SK-N-SH (cell line): ENCODE results near the gene FBXO4. TPM values are rescaled to one million over a fixed set of nuclear protein-coding genes. Genes with fewer than 3 reads are reported as not detected.

Experiments used
- CTCF ChIA-PET: fragments of 300-600, 350-600 bp; formaldehyde crosslinking; extraction: SDS; loops from one replicate; lab custom pipeline; 2021; lab: Yijun Ruan, JAX
- POLR2A ChIA-PET: fragments of 350-600 bp; sonication (Branson Sonifier 250); formaldehyde crosslinking; extraction: SDS; loops from one replicate; lab custom pipeline; 2020; ENCODE audit warnings: antibody characterized with exemption, inconsistent platforms; lab: Yijun Ruan, JAX
- DNase-seq: peaks from one replicate; pipeline ENCODE4 v3.0.0; 2012
- H2AFZ ChIP-seq: fragments of 200-600 bp; sonication (generic); 2 replicates; pipeline ENCODE4 v1.8.1; 2016; ENCODE audit warnings: antibody characterized with exemption, mild to moderate bottlenecking, low read depth
- H3F3A ChIP-seq: fragments of 200-600 bp; sonication (generic); replicated peaks from 2 replicates; pipeline ENCODE3; 2016; ENCODE audit warnings: antibody characterized with exemption, mild to moderate bottlenecking; ENCODE audit not compliant: insufficient read depth
- H3K27ac ChIP-seq, 2 experiments: fragments of 200-500 bp in 1 of 2; fragments of 200-600 bp in 1 of 2; sonication (Bioruptor generic) in 1 of 2; sonication (generic), shearing (Covaris generic) in 1 of 2; 2 replicates each; pipeline versions ENCODE4 v1.5.1 to v1.6.1; 2014 to 2016; ENCODE audit warnings: low read depth in 2 of 2, inconsistent platforms in 1 of 2, low read length in 1 of 2, mild to moderate bottlenecking in 1 of 2, mixed read lengths in 1 of 2
- H3K27me3 ChIP-seq: fragments of 200-600 bp; sonication (generic), shearing (Covaris generic); 2 replicates; pipeline ENCODE4 v1.6.1; 2016; ENCODE audit warnings: mixed run types; ENCODE audit not compliant: insufficient read depth
- H3K36me3 ChIP-seq, 2 experiments: fragments of 200-500 bp in 1 of 2; fragments of 200-600 bp in 1 of 2; sonication (Bioruptor generic) in 1 of 2; sonication (generic) in 1 of 2; replicated peaks in 1 of 2; 2 replicates each; pipeline versions ENCODE3 to v1.5.1; 2014 to 2016; ENCODE audit warnings: low read length in 1 of 2, mild to moderate bottlenecking in 1 of 2; ENCODE audit not compliant: insufficient read depth in 2 of 2, control insufficient read depth in 1 of 2
- H3K4me1 ChIP-seq, 2 experiments: fragments of 200-500 bp in 1 of 2; fragments of 200-600 bp in 1 of 2; sonication (Bioruptor generic) in 1 of 2; sonication (generic), shearing (Covaris generic) in 1 of 2; 2 replicates each; pipeline versions ENCODE4 v1.5.1 to v1.6.1; 2014 to 2016; ENCODE audit warnings: low read depth in 1 of 2, low read length in 1 of 2, mixed run types in 1 of 2; ENCODE audit not compliant: insufficient read depth in 2 of 2, control insufficient read depth in 1 of 2
- H3K4me2 ChIP-seq: fragments of 200-600 bp; sonication (generic), shearing (Covaris generic); 2 replicates; pipeline ENCODE4 v1.6.1; 2017; ENCODE audit warnings: mixed run types
- H3K4me3 ChIP-seq, 2 experiments: fragments of 200-500 bp in 1 of 2; fragments of 200-600 bp in 1 of 2; sonication (Bioruptor generic) in 1 of 2; sonication (generic), shearing (Covaris generic) in 1 of 2; 2 replicates each; pipeline versions ENCODE4 v1.5.1 to v1.8.1; 2014 to 2016; ENCODE audit warnings: low read depth in 2 of 2, inconsistent platforms in 1 of 2, low read length in 1 of 2, mild to moderate bottlenecking in 1 of 2, mixed read lengths in 1 of 2, moderate library complexity in 1 of 2
- H3K79me2 ChIP-seq: fragments of 200-600 bp; sonication (generic); 2 replicates; pipeline ENCODE4 v1.8.1; 2017; ENCODE audit warnings: mild to moderate bottlenecking; ENCODE audit not compliant: insufficient read depth
- H3K9ac ChIP-seq: fragments of 200-600 bp; sonication (generic); 2 replicates; pipeline ENCODE4 v1.6.1; 2017; ENCODE audit warnings: mixed run types
- H3K9me2 ChIP-seq: fragments of 200-600 bp; sonication (generic); 2 replicates; pipeline ENCODE4 v1.6.1; 2017; ENCODE audit warnings: mixed run types
- H3K9me3 ChIP-seq: fragments of 200-600 bp; sonication (generic); 2 replicates; pipeline ENCODE4 v1.6.1; 2017; ENCODE audit warnings: mixed run types, mild to moderate bottlenecking, moderate library complexity
- H4K20me1 ChIP-seq: fragments of 200-600 bp; sonication (generic); 2 replicates; pipeline ENCODE4 v1.6.1; 2017; ENCODE audit warnings: mild to moderate bottlenecking, mixed run types; ENCODE audit not compliant: insufficient read depth
- CHD2 ChIP-seq: fragments of 150-350 bp; IDR thresholded peaks from 2 replicates; pipeline ENCODE4 v1.6.1; 2018; ENCODE audit warnings: low read length; ENCODE audit not compliant: partially characterized antibody
- EP300 ChIP-seq, 2 experiments: IDR thresholded peaks; 2 replicates each; pipeline versions ENCODE4 v1.4.0 to v1.6.1; 2012; ENCODE audit warnings: borderline replicate concordance in 1 of 2, low read depth in 1 of 2, low read length in 1 of 2
- EZH2phosphoT487 ChIP-seq: fragments of 200-600 bp; sonication (generic); IDR thresholded peaks from 2 replicates; pipeline ENCODE4 v1.6.1; 2017; ENCODE audit warnings: low read depth, mixed run types, mild to moderate bottlenecking, antibody characterized with exemption, moderate library complexity, borderline replicate concordance
- GABPA ChIP-seq: IDR thresholded peaks from 2 replicates; pipeline ENCODE4 v1.4.0; 2012; ENCODE audit warnings: low read depth, mild to moderate bottlenecking
- MXI1 ChIP-seq: IDR thresholded peaks from 2 replicates; pipeline ENCODE4 v1.6.1; 2012; ENCODE audit warnings: mild to moderate bottlenecking, low read depth, low read length, improper control_type of control experiment
- NFIC ChIP-seq: IDR thresholded peaks from 2 replicates; pipeline ENCODE4 v1.4.0; 2012; ENCODE audit warnings: borderline replicate concordance
- NRF1 ChIP-seq: IDR thresholded peaks from 2 replicates; pipeline ENCODE4 v1.6.1; 2012; ENCODE audit warnings: low read depth, mild to moderate bottlenecking, low read length
- POLR2AphosphoS5 ChIP-seq: IDR thresholded peaks from 2 replicates; pipeline ENCODE4 v1.6.1; 2012; ENCODE audit warnings: low read depth, low read length
- RAD21 ChIP-seq: IDR thresholded peaks from 2 replicates; pipeline ENCODE4 v1.6.1; 2012; ENCODE audit warnings: mild to moderate bottlenecking, low read length
- RCOR1 ChIP-seq: fragments of 150-350 bp; IDR thresholded peaks from 2 replicates; pipeline ENCODE4 v1.6.1; 2017; ENCODE audit warnings: antibody characterized with exemption, low read length
- SIN3A ChIP-seq: IDR thresholded peaks from 2 replicates; pipeline ENCODE4 v1.6.1; 2012; ENCODE audit warnings: low read depth, mild to moderate bottlenecking, low read length, moderate library complexity, borderline replicate concordance
- SMC3 ChIP-seq: IDR thresholded peaks from 2 replicates; pipeline ENCODE4 v1.6.1; 2012; ENCODE audit warnings: low read depth, low read length, improper control_type of control experiment
- TEAD4 ChIP-seq: IDR thresholded peaks from 2 replicates; pipeline ENCODE4 v1.4.0; 2012; ENCODE audit warnings: mild to moderate bottlenecking, borderline replicate concordance; ENCODE audit not compliant: insufficient read depth
- YY1 ChIP-seq: IDR thresholded peaks from 2 replicates; pipeline ENCODE4 v1.4.0; 2012; ENCODE audit warnings: low read depth, mild to moderate bottlenecking
- WGBS: methylation state at CpG from one replicate; pipeline ENCODE4 v1.1.6; 2017; ENCODE audit warnings: low lambda C conversion rate; 5-methylcytosine and 5-hydroxymethylcytosine counted together
- polyA plus RNA-seq, 3 experiments: library from polyadenylated mRNA; depleted of rRNA; stranded (reverse); fragments of >200 nt; gene quantifications; 2 replicates each; pipeline ENCODE4 v1.2.3, GENCODE V29; 2012
- TF ChIP-seq, protein P1 (sequence below): fragments of 150-350 bp; IDR thresholded peaks from 2 replicates; pipeline ENCODE4 v1.6.1; 2016; ENCODE audit warnings: mild to moderate bottlenecking, low read depth, low read length
- TF ChIP-seq, protein P2 (sequence below): IDR thresholded peaks from 2 replicates; pipeline ENCODE4 v1.4.0; 2012; ENCODE audit warnings: low read depth, borderline replicate concordance
- TF ChIP-seq, protein P3 (sequence below): IDR thresholded peaks from 2 replicates; pipeline ENCODE4 v1.4.0; 2012; ENCODE audit warnings: low read depth
- TF ChIP-seq, protein P4 (sequence below): fragments of 200-600 bp; sonication (generic); IDR thresholded peaks from 2 replicates; pipeline ENCODE4 v1.6.1; 2017; ENCODE audit warnings: antibody characterized with exemption, mild to moderate bottlenecking, moderate library complexity
- TF ChIP-seq, protein P5 (sequence below): IDR thresholded peaks from 2 replicates; pipeline ENCODE4 v1.4.0; 2012; ENCODE audit warnings: low read depth, borderline replicate concordance

The FBXO4 gene
- polyA plus RNA-seq, 1 of the 3 experiments (the other 2 are of a cell fraction): 2.9 TPM

DNA sequence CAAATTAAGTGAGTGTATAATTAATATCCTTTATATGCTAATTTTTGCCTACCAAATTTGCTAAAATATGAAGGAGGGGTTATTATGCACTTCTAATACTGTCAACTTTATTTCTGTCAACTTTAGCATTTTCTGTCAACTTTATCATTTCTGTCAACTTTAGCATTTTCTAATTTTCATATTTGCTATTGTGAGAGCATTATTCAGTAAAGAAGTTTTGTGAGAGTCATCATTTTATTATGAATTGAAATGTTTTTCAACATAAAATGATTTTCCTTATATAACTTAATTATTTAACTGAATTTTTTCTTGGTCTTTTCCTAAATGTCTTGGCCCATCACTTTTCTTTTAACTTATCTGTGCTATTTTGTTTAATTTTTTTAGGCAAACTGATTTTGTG is 58.2 kb downstream of the FBXO4 start:
- no peak overlapping the region for H3K4me3 ChIP-seq
- no peaks in the 10 kb centered on the region for H3K36me3 ChIP-seq
- no peaks in the 10 kb centered on the region for H3K9me2 ChIP-seq
- no peak for DNase-seq
- H3K9ac ChIP-seq: no peak overlapping the region
- H3K4me1 ChIP-seq: no peaks in the 10 kb centered on the region
- no peaks in the 10 kb centered on the region for H3F3A ChIP-seq
- no peak overlapping the region for H3K27ac ChIP-seq
- H3K4me2 ChIP-seq: no peak overlapping the region
- ChIA-PET CTCF (no interaction called here), POLR2A (no interaction called here)
- no peaks in the 10 kb centered on the region for H4K20me1 ChIP-seq
- H3K27me3 ChIP-seq: no peaks in the 10 kb centered on the region
- no peak for TF ChIP-seq NFIC
- TF ChIP-seq CHD2: no peak
- H3K79me2 ChIP-seq: no peaks in the 10 kb centered on the region
- H2AFZ ChIP-seq: no peak overlapping the region
- no peaks in the 10 kb centered on the region for H3K9me3 ChIP-seq

DNA sequence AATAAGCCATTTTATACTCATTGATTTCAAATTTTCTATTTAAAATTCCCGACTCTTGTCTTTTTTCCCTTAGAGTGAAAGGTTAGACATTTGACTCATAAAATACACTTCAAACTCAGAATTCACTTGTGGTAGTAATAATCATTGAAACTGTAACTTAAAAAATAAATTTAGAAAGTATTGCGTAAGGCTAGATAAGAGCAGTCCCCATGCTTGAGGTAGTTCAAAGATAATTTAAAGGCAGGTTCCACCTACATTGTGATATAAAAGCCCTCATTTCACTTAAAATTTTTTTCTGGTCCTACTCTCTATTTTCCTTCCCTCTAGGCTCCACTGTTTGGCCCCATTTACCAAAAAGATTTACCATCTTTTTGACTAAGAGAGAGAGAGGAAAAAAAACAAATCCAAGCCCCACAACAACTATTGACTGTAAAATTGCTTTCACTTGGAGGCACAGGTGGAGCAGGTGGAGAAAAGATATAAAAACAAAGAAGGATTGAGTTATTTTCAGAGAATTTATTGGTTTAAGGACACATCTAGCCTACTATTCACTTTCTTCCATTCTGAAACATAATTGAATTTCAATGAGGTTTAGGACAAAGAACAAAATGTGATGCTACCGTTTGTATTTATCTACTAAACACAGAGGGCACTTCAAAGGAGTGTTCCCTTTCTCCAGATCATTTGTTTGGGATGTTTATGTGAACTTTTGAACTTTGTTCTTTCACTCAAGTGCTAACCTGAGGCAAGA is 61.0 kb downstream of the FBXO4 start:
- Histone ChIP-seq H3K36me3 (no peaks in the 10 kb centered on the region), H3K9me2 (no peaks in the 10 kb centered on the region), H3K27ac (no peak overlapping the region), H3K4me1 (no peaks in the 10 kb centered on the region), H3K4me3 (no peak overlapping the region), H2AFZ (no peak overlapping the region), H3K79me2 (no peaks in the 10 kb centered on the region), H3K4me2 (no peak overlapping the region), H3F3A (no peaks in the 10 kb centered on the region), H3K9me3 (no peaks in the 10 kb centered on the region), H3K9ac (no peak overlapping the region), H3K27me3 (no peaks in the 10 kb centered on the region), H4K20me1 (no peaks in the 10 kb centered on the region)
- DNase-seq: no peak
- ChIA-PET CTCF (interaction anchor here (0.8 kb wide), 1 partner anchor 71 kb away, joined by 3 read pairs; no protein-coding TSS in a partner anchor), POLR2A (no interaction called here)
- TF ChIP-seq TEAD4 (no peak), POLR2AphosphoS5 (no peak), EP300 (IDR thresholded peaks at IDR 0.05; ENCODE audit: borderline replicate concordance in 1 of 2, low read depth in 1 of 2, low read length in 1 of 2) (no peak), RCOR1 (no peak), RAD21 (no peak), GABPA (no peak), CHD2 (no peak), EZH2phosphoT487 (no peak), SMC3 (no peak), MXI1 (no peak), NRF1 (no peak), YY1 (no peak), SIN3A (no peak)
- TF ChIP-seq, protein P1, sequence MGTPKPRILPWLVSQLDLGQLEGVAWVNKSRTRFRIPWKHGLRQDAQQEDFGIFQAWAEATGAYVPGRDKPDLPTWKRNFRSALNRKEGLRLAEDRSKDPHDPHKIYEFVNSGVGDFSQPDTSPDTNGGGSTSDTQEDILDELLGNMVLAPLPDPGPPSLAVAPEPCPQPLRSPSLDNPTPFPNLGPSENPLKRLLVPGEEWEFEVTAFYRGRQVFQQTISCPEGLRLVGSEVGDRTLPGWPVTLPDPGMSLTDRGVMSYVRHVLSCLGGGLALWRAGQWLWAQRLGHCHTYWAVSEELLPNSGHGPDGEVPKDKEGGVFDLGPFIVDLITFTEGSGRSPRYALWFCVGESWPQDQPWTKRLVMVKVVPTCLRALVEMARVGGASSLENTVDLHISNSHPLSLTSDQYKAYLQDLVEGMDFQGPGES: no peak
- TF ChIP-seq, protein P2, sequence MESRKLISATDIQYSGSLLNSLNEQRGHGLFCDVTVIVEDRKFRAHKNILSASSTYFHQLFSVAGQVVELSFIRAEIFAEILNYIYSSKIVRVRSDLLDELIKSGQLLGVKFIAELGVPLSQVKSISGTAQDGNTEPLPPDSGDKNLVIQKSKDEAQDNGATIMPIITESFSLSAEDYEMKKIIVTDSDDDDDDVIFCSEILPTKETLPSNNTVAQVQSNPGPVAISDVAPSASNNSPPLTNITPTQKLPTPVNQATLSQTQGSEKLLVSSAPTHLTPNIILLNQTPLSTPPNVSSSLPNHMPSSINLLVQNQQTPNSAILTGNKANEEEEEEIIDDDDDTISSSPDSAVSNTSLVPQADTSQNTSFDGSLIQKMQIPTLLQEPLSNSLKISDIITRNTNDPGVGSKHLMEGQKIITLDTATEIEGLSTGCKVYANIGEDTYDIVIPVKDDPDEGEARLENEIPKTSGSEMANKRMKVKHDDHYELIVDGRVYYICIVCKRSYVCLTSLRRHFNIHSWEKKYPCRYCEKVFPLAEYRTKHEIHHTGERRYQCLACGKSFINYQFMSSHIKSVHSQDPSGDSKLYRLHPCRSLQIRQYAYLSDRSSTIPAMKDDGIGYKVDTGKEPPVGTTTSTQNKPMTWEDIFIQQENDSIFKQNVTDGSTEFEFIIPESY: no peak
- TF ChIP-seq, protein P3, sequence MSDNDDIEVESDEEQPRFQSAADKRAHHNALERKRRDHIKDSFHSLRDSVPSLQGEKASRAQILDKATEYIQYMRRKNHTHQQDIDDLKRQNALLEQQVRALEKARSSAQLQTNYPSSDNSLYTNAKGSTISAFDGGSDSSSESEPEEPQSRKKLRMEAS: no peak
- TF ChIP-seq, protein P4, sequence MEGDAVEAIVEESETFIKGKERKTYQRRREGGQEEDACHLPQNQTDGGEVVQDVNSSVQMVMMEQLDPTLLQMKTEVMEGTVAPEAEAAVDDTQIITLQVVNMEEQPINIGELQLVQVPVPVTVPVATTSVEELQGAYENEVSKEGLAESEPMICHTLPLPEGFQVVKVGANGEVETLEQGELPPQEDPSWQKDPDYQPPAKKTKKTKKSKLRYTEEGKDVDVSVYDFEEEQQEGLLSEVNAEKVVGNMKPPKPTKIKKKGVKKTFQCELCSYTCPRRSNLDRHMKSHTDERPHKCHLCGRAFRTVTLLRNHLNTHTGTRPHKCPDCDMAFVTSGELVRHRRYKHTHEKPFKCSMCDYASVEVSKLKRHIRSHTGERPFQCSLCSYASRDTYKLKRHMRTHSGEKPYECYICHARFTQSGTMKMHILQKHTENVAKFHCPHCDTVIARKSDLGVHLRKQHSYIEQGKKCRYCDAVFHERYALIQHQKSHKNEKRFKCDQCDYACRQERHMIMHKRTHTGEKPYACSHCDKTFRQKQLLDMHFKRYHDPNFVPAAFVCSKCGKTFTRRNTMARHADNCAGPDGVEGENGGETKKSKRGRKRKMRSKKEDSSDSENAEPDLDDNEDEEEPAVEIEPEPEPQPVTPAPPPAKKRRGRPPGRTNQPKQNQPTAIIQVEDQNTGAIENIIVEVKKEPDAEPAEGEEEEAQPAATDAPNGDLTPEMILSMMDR: no peak
- TF ChIP-seq, protein P5, sequence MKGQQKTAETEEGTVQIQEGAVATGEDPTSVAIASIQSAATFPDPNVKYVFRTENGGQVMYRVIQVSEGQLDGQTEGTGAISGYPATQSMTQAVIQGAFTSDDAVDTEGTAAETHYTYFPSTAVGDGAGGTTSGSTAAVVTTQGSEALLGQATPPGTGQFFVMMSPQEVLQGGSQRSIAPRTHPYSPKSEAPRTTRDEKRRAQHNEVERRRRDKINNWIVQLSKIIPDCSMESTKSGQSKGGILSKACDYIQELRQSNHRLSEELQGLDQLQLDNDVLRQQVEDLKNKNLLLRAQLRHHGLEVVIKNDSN: no peak
- 14% methylated on average over 3 of the region's 3 CpGs for WGBS
